AG04450 (cell line): ENCODE measurements around the gene HOXC9. TPM values are rescaled to one million over a fixed set of nuclear protein-coding genes. Genes with fewer than 3 reads are reported as not detected.

Experiments
- CTCF ChIA-PET: fragments of 300-600, 350-600 bp; formaldehyde crosslinking; extraction: SDS; loops from one replicate; lab custom pipeline; 2022; ENCODE audit warnings: antibody characterized with exemption, inconsistent platforms; lab: Charles Lee
- POLR2A ChIA-PET: fragments of 350-600 bp; formaldehyde crosslinking; extraction: SDS; loops from one replicate; lab custom pipeline; 2021; ENCODE audit warnings: antibody characterized with exemption, inconsistent platforms; lab: Yijun Ruan, JAX
- DNase-seq: peaks from one replicate; pipeline ENCODE4 v3.0.0-alpha.2; 2011; ENCODE audit warnings: low read depth, low spot score
- H3K27ac ChIP-seq: one replicate; pipeline ENCODE4 v1.5.1; 2012; ENCODE audit warnings: low read depth, low read length, control low read depth
- H3K27me3 ChIP-seq: one replicate; pipeline ENCODE4 v1.6.0; 2012; ENCODE audit warnings: low read length; ENCODE audit not compliant: control insufficient read depth, insufficient read depth
- H3K4me3 ChIP-seq: 2 replicates; pipeline ENCODE4 v1.5.1; 2011; ENCODE audit warnings: mild to moderate bottlenecking, low read depth, low read length, control low read depth
- H3K9me3 ChIP-seq: 2 replicates; pipeline ENCODE4 v1.5.1; 2012; ENCODE audit warnings: low read length; ENCODE audit not compliant: control insufficient read depth, insufficient read depth
- polyA plus RNA-seq: library from polyadenylated mRNA; depleted of rRNA; stranded (reverse); fragments of >200 nt; gene quantifications from 2 replicates; pipeline ENCODE4 v1.2.3, GENCODE V29; 2011
- TF ChIP-seq, protein P1 (sequence below): IDR thresholded peaks from 2 replicates; pipeline ENCODE4 v1.5.1; 2011; ENCODE audit warnings: low read depth, low read length, control low read depth, inconsistent platforms

The HOXC9 gene
- polyA plus RNA-seq, 1 experiment = not detected

DNA sequence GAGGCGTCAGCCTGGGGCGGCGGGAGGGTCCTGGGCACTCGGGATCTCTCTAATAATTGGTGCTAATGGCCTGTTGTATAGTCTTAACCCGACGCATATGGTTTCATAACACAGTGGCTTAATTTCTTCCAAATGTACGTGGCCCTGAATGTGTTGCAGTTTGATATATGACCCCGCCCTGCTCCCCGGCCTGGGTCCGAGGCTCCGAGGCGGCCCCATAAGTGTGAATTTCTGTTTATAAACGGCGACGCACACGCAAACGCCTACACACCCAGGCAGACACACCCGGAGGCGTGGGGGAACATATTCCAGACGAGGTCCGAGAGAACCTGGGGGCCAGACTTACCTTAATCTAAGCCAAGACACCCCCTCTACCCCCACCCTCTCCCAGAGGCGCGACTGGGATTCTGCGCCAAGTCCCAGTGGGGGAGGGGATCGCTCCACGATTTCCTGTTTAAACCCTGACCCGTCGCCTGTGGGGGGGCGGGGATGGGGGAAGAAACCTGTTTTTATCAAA is 18.6 kb downstream of the HOXC9 start:
- DNase-seq = no peak
- Histone ChIP-seq H3K27me3 (peaks cover 99% of the 10 kb centered on the region), H3K4me3 (no peak overlapping the region), H3K9me3 (peaks cover 12% of the 10 kb centered on the region; the same call in 1 of the 2 replicates), H3K27ac (no peak overlapping the region)
- ChIA-PET CTCF (no interaction called here), POLR2A (no interaction called here)
- TF ChIP-seq, protein P1, sequence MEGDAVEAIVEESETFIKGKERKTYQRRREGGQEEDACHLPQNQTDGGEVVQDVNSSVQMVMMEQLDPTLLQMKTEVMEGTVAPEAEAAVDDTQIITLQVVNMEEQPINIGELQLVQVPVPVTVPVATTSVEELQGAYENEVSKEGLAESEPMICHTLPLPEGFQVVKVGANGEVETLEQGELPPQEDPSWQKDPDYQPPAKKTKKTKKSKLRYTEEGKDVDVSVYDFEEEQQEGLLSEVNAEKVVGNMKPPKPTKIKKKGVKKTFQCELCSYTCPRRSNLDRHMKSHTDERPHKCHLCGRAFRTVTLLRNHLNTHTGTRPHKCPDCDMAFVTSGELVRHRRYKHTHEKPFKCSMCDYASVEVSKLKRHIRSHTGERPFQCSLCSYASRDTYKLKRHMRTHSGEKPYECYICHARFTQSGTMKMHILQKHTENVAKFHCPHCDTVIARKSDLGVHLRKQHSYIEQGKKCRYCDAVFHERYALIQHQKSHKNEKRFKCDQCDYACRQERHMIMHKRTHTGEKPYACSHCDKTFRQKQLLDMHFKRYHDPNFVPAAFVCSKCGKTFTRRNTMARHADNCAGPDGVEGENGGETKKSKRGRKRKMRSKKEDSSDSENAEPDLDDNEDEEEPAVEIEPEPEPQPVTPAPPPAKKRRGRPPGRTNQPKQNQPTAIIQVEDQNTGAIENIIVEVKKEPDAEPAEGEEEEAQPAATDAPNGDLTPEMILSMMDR = no peak

DNA sequence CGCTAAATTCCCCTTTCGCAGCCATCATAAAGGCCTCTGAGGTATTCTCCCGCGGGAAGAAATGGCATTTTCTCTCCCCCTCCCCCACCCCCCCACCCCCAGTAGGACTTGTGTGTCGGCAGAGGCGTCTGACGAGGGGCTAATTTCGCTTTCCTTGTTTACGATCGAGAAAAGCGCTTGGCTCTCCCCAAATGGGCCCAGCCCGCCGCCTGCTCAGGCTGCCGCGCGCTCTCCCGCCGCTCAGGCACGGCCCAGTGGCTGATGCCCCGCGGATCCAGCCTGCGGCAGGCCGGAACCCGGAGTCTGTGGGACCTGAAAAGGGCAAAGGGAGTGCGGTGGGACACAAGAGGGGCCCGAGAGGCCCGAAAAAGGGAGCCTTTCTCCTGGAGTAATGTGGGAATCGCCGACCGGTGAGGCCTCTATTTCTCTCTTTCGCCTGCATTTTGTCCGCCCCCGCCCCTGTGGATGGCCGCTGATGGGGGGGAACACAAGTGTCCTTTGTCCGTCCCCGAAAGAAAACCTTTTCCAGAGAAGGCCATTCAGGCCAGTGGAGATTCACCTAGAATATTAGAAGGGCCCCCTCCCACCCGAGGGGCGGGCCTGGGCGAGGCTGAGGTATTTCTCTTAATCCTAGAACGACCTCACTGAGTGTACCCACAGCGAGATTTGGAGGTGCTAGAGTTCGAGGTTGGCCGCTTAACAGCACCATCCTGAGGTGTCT is 19.3 kb downstream of the HOXC9 start:
- CTCF ChIA-PET = interaction anchor here (0.6 kb wide), 1 partner anchor 306 kb away, joined by 5 read pairs; the partner anchor contains the start of gene COPZ1
- Histone ChIP-seq H3K4me3 (no peak overlapping the region), H3K27ac (no peak overlapping the region), H3K9me3 (peaks cover 12% of the 10 kb centered on the region; the same call in 1 of the 2 replicates), H3K27me3 (peaks cover 99% of the 10 kb centered on the region)
- TF ChIP-seq, protein P1 = no peak
- POLR2A ChIA-PET = no interaction called here
- DNase-seq = no peak

DNA sequence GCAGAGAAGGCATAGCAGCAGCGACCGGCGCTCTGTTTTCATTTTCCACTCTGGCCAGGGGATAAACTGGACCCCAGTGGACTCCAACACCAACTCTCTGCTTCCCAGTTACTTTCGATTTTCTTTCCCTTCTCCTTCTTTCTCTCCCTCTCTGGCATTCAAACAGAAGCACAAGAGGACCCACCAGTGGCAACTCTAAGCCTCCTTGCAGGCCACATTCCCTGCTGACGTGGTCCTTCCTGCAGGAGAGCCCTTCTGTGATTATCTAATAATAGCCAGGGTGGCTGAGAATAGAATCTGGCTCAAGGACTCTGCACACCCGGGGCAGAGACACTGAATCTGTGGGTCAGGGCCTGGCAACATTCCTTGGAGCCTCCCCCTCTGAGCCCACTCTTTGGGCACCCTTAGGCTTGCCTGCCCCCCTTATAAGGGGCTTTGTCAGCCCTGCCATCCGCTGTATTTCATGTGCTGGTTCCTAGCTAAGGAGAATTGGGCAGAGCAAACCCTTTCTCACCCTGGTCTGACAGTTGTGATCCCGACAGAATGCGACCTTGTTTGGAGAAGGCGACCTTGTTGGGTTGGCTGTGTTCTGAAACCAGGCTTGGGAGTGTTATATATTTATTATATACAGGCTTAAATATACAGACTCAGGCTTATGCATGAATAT is 20.1 kb downstream of the HOXC9 start:
- POLR2A ChIA-PET = no interaction called here
- no peak overlapping the region for H3K27ac ChIP-seq
- TF ChIP-seq, protein P1 = no peak
- H3K4me3 ChIP-seq = no peak overlapping the region
- no peak for DNase-seq
- H3K27me3 ChIP-seq = peaks cover 99% of the 10 kb centered on the region
- H3K9me3 ChIP-seq = peaks cover 12% of the 10 kb centered on the region; the same call in 1 of the 2 replicates
- CTCF ChIA-PET = interaction anchor here (0.6 kb wide), 1 partner anchor 305 kb away, joined by 5 read pairs; the partner anchor contains the start of gene COPZ1

DNA sequence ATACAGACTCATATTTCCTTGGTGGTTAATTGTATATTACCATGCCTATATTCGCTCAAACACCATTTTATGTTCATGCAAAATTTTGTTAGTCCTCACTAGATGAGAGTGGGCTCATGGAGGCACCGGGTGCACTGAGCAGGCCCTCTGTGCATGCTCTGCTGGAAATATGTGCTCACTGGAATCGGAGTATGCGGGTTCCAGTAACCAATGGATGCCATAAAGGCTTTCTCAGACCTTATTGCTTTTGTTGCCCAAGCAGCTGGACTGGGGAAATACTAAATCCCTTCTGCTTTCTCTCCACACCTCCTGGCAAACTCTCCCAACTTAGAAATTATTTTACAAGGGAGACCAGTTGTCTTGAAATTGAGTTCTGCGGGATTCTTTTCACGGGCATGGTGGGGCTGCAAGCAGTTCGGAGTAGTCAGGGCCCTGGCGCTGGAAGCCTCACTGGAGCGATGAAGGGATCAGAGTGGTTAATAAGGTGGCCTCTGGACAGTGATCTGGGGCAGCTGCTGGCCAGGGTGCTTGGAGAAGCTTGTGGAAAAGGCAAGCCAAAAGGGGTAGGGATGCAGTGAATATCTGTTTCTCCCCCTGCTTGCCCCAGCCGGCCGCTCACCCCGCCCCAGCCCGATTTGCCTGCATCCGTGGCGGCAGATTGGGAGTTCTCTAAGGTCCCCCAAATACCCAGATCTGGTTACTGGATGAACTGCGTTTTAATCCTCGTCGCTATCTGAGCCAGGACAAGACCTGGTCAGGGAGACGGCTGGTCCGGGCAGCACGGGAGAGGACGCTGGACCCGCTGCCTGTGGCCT is 20.8 kb downstream of the HOXC9 start:
- H3K4me3 ChIP-seq = no peak overlapping the region
- no peak for DNase-seq
- H3K9me3 ChIP-seq = peaks cover 12% of the 10 kb centered on the region; the same call in 1 of the 2 replicates
- POLR2A ChIA-PET = no interaction called here
- no peak overlapping the region for H3K27ac ChIP-seq
- TF ChIP-seq, protein P1 = no peak
- CTCF ChIA-PET = interaction anchor here (1.5 kb wide), 1 partner anchor 180 kb away, joined by 4 read pairs; no protein-coding TSS in a partner anchor
- peaks cover 97% of the 10 kb centered on the region for H3K27me3 ChIP-seq
